ENCODE measurements around the gene SART3. TPM values are rescaled to one million over a fixed set of nuclear protein-coding genes. Genes with fewer than 3 reads are reported as not detected.
A peak's percentile ranks its signal among the peaks of the same experiment; 100 is the strongest.
"Not testable (repeated sequence)": the region's sequence is repeated elsewhere in the genome, so short reads cannot be mapped to it uniquely, and the experiment has no call there.

The SART3 gene
- polyA plus RNA-seq, 1 experiment = 23.1 TPM

DNA sequence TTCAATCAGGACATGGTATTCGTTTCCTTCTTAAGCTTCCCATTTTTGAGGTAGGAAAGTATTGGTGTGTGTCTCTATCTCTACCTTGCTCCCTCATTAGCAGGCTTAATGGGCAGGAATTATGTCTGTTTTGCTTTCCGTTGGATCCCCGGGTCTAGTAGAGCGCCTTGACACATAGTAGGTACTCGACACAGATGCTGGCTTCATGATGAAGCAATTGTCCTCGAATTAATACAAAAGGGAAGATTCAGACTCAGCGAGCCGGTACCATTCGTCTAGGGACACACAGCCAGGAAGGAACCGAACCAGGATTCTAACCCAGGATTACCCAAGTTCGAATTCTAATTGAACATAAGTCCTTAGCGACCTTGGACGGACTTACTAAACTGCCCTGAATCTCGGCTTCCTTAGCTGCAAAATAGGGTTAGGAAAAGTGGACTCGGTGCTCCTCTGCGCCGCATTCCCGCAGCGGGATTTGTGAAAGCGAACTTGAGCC is 927 bp upstream of the SART3 start:
- TF ChIP-seq, protein P1, sequence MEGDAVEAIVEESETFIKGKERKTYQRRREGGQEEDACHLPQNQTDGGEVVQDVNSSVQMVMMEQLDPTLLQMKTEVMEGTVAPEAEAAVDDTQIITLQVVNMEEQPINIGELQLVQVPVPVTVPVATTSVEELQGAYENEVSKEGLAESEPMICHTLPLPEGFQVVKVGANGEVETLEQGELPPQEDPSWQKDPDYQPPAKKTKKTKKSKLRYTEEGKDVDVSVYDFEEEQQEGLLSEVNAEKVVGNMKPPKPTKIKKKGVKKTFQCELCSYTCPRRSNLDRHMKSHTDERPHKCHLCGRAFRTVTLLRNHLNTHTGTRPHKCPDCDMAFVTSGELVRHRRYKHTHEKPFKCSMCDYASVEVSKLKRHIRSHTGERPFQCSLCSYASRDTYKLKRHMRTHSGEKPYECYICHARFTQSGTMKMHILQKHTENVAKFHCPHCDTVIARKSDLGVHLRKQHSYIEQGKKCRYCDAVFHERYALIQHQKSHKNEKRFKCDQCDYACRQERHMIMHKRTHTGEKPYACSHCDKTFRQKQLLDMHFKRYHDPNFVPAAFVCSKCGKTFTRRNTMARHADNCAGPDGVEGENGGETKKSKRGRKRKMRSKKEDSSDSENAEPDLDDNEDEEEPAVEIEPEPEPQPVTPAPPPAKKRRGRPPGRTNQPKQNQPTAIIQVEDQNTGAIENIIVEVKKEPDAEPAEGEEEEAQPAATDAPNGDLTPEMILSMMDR (IDR thresholded peaks at IDR 0.05; ENCODE audit: insufficient read depth, low read depth, low read length) = no peak
- POLR2A ChIA-PET = no interaction called here
- CTCF ChIA-PET = interaction anchor here (0.8 to 19.7 kb wide), 8 partner anchors 36 to 389 kb away, joined by 3 to 460 read pairs (median 4); partner anchors contain the start of gene TMEM119
- no peaks in the 10 kb centered on the region for H3K27me3 ChIP-seq (ENCODE audit: control insufficient read depth, insufficient read depth, low read length)
- peak overlapping the region; percentile 94 for H3K4me3 ChIP-seq (ENCODE audit: low read depth, low read length)
- DNase-seq (ENCODE audit: low read depth) = no peak
- H3K36me3 ChIP-seq (ENCODE audit: control insufficient read depth, insufficient read depth, low read length) = peaks cover 12% of the 10 kb centered on the region

DNA sequence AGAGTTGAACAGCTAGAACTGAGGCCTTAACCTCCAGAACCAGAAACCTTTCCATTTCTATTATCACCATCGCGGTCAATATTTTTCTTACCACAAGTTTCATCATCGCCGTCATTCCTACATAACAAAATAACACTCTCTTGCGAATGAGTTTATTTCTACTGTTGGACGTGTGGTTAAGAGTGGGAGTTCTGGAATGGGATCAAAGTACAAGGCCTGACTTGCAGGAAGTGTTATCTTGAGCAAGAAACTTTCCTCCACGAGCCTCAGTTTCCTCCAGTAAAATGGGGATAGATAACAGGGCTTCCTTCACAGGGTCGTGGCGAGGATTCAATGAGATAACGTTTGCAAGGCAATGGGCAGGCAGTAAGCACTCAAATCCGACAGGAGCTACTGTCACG is 652 bp downstream of the SART3 start:
- Histone ChIP-seq H3K27me3 (ENCODE audit: control insufficient read depth, insufficient read depth, low read length) (no peaks in the 10 kb centered on the region), H3K36me3 (ENCODE audit: control insufficient read depth, insufficient read depth, low read length) (peaks cover 6% of the 10 kb centered on the region), H3K4me3 (ENCODE audit: low read depth, low read length) (peak overlapping the region; percentile 94)
- POLR2A ChIA-PET = no interaction called here
- CTCF ChIA-PET = interaction anchor here (1.1 to 19.7 kb wide), 2 partner anchors 19 to 58 kb away, joined by 4 to 460 read pairs; no protein-coding TSS in a partner anchor
- TF ChIP-seq, protein P1 (IDR thresholded peaks at IDR 0.05; ENCODE audit: insufficient read depth, low read depth, low read length) = no peak
- no peak for DNase-seq (ENCODE audit: low read depth)

DNA sequence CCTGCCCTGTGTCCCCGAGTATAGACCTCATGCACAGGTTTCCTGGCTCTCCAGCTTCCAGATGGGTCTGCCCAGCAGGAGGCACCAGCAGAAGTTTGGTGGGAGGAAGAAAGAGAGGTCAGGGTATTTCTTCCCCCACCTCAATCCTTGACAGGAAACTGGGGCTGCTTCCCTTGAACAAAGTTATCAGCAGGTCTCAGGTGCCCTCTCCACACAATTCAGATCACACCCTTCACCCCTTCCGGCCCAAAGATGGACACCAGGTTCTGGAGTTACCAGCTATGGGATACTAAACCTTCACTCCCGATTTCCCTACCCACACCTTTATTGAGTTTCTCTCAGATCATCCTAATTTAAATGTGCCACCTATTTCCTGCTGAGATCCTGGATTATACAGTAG is 1.2 kb downstream of the SART3 start:
- ChIA-PET POLR2A (no interaction called here), CTCF (interaction anchor here (1.1 to 19.7 kb wide), 2 partner anchors 19 to 59 kb away, joined by 4 to 460 read pairs; no protein-coding TSS in a partner anchor)
- Histone ChIP-seq H3K36me3 (ENCODE audit: control insufficient read depth, insufficient read depth, low read length) (peaks cover 3% of the 10 kb centered on the region; the same call in 1 of the 2 replicates), H3K27me3 (ENCODE audit: control insufficient read depth, insufficient read depth, low read length) (no peaks in the 10 kb centered on the region), H3K4me3 (ENCODE audit: low read depth, low read length) (peak overlapping the region; percentile 94)
- TF ChIP-seq, protein P1 (IDR thresholded peaks at IDR 0.05; ENCODE audit: insufficient read depth, low read depth, low read length) = no peak
- no peak for DNase-seq (ENCODE audit: low read depth)

DNA sequence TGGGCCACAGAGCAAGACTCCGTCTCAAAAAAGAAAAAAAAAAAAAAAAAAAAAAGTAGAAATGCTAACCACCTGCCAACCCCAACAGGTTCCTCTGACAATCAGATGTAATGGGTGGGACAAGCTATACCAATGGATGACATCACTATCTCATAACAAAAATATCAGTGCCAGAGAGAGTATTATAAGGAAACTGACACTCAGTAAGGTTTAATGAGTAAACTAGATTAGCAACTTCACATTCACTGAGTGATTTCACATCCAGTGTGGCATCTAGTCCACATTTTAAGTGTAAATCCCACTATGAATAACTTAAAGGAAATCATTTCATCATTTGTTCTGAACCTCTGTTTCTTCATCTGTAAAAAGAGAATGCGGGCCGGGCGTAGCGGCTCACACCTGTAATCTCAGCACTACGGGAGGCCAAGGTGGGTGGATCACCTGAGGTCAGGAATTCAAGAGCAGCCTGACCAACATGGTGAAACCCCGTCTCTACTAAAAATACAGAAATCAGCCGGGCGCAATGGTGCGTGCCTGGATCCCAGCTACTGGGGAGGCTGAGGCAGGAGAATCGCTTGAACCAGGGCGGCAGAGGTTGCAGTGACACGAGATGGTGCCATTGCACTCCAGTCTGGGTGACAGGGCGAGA is 1.8 kb downstream of the SART3 start:
- H3K4me3 ChIP-seq (ENCODE audit: low read depth, low read length) = no peak overlapping the region
- no peak for DNase-seq (ENCODE audit: low read depth)
- H3K36me3 ChIP-seq (ENCODE audit: control insufficient read depth, insufficient read depth, low read length) = peaks cover 1% of the 10 kb centered on the region; the same call in 1 of the 2 replicates
- TF ChIP-seq, protein P1 (IDR thresholded peaks at IDR 0.05; ENCODE audit: insufficient read depth, low read depth, low read length) = no peak
- H3K27me3 ChIP-seq (ENCODE audit: control insufficient read depth, insufficient read depth, low read length) = no peaks in the 10 kb centered on the region
- ChIA-PET CTCF (interaction anchor here (0.6 to 19.7 kb wide), 3 partner anchors 18 to 555 kb away, joined by 3 to 460 read pairs (median 4); no protein-coding TSS in a partner anchor), POLR2A (no interaction called here)

DNA sequence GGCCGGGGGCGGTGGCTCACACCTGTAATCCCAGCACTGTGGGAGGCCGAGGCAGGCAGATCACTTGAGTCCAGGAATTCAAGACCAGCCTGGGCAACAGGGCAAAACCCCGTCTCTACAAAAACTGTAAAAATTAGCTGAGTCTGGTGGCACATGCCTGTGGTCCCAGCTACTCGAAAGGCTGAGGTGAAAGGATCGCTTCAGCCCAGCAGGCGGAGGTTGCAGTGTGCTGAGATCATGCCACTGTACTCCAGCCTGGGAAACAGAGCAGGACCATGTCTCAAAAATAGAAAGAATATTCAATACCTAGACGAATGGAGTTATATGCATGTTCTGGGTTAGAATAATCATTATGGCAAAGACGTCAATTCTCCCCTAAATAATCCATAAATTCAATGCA is 5.6 kb downstream of the SART3 start:
- POLR2A ChIA-PET; H3K36me3 ChIP-seq (ENCODE audit: control insufficient read depth, insufficient read depth, low read length); H3K27me3 ChIP-seq (ENCODE audit: control insufficient read depth, insufficient read depth, low read length); DNase-seq (ENCODE audit: low read depth); H3K4me3 ChIP-seq (ENCODE audit: low read depth, low read length): not testable (repeated sequence)
- CTCF ChIA-PET = interaction anchor here (1.0 to 1.5 kb wide), 2 partner anchors 12 to 63 kb away, joined by 3 to 7 read pairs; no protein-coding TSS in a partner anchor
